D341Med (cell line): ENCODE results near the gene SGCD.
"Not testable (repeated sequence)": the region's sequence is repeated elsewhere in the genome, so short reads cannot be mapped to it uniquely, and the experiment has no call there.

Experiments
- DNase-seq: peaks from one replicate; pipeline ENCODE4 v3.0.0; 2012; ENCODE audit warnings: low spot score

SGCD gene

DNA sequence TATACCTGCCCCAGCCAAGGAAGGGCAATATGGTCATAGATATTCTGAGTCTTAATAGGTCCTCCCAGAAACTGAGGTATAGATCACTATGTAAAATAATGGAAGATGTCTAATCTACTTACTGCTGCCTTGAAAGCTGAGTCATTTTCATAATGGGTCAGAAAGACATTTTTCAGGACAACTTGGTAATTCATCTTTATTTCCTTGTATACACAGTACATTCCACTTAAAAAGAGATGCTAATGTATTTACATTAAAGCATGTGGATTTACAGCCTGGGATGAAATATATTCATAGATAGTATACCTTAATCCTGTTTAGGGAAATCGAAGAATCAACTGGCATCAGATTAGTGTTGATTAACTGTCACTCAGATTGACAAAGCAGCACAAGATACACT, 304.0 kb downstream of the SGCD start:
- DNase-seq, result no peak

DNA sequence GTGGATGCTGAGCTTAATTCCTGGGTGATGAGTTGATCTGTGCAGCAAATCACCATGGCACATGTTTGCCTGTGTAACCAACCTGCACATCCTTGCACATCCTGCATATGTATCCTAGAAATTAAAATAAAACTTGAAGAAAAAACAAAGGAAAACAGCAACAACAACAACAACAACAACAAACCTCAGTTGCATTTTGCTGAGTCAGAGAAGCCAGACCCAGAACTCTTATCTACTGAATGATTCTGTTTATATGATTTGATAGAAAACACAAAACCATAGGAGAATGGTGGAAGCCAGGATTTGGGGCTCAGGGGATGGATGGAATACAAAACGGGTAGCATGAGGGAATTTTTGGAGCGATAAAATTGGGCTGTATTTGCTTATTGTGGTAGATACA, 307.3 kb downstream of the SGCD start:
- no peak for DNase-seq

DNA sequence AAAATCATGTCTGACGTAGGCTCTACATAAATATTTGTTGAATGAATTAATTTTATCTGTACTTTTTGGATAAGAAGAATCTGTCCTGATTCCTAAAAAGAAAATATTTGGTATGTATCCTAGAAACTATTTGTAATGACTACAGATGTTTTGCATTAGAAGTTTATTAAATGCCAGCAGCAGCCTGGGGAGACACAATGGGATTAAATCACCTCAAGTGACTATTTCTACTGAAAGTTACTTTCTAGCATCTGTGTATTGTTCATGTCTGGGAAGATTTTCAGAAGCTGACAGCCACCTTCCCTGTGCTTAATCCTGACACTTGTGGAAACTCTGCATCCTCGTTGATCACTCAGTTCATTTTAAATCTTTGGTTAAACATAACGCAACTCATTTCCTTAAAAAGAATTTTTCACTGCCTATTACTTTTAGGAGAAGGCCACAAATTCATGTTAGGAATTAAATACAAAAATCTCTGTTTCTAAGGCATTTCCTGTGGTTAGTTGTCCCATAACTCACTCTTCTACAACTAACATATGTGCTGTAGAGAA, 313.8 kb downstream of the SGCD start:
- no peak for DNase-seq

DNA sequence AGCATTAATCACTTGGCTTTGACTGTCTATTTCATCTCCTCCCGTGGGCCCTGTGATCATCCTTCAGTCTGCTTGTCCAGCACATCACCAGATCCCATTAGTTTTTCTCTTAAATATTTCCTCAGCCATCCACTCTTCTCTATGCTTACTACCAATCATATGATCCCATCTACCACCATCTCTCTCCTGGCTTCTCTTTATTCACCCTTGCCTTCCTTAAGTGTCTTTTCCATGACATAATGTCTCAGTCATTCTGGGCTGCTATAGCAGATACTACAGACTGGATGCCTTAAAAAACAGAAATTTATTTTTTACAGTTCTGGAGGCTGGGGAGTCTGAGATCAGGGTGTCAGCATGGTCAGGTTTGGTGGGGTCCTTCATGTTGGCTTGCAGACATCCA, 314.7 kb downstream of the SGCD start:
- DNase-seq, result no peak

DNA sequence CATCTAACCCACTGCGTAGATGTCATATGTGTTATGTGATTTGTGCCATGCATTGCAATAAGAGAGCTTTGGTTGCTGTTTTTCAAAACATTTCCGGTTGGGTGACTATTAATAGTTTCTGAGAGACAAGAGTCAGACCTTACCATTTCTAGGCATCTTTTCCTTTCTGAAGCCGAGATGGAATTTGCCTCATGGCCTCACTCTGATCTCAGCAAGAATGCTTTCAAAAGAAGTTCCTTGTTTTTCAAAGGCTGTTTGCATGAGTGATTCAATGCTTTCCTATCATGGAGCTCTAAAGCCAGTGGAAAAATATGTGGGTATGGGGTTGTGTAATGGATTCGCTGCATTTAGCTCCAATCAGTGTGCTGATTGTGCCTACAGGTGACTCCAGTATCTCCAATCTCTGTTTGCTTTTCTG, 320.1 kb downstream of the SGCD start:
- no peak for DNase-seq

DNA sequence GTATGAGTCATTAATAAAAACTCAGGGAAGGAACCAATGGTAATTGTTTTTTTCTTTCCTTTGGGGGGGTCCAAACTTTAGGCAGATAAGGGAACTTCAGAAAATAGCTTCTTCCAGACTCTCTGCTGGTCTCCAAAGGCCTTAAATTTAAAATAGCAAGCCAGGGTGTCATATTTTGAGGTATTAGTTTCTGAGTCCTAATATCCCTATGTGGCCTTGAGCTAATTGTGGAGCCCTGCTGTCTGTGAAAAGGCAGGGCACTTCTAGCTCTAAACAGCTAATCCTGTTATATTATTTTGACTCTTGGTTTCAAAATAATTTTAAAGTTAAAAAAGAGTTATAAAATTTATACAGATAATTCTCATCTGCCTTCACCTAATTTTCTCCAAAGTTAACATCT, 327.5 kb downstream of the SGCD start:
- DNase-seq, result no peak

DNA sequence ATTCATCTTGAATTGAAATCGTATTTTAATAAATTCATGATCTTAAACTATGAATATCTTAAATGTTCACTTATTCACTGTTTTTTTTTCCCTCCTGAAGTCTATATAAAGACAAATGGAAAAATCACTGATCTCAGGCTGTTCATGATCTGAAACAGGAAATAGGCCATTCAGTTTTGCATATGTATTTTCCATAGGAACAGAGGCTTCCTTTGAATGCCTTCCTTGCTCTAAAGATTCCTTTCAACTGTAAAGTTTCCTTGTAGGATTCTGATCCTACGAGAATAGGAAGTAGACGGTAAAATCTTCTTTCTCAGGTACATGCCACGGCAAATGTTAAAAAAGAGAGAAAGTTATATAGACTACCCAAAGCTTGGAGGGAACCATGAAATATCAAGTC, 328.8 kb downstream of the SGCD start:
- DNase-seq, result no peak

DNA sequence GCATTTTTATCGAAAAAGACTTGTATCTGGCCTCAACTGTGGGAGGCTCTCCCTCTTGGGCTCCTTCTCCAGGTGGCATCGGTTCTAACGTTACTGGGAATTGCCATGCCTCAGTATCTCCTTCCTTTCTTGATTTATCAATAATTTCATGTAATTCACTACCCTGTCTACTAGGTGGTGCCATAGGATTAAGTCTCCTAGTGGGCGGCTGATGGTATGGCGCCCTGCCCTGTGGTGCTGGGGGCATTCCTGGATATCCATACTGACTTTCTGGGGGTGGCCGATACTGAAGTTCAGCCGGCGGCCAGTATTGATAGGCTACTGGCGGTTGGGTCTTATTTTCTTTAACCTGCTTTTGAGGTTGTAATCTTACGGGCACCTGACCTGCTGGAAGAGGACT, 337.9 kb downstream of the SGCD start:
- not testable (repeated sequence) for DNase-seq

DNA sequence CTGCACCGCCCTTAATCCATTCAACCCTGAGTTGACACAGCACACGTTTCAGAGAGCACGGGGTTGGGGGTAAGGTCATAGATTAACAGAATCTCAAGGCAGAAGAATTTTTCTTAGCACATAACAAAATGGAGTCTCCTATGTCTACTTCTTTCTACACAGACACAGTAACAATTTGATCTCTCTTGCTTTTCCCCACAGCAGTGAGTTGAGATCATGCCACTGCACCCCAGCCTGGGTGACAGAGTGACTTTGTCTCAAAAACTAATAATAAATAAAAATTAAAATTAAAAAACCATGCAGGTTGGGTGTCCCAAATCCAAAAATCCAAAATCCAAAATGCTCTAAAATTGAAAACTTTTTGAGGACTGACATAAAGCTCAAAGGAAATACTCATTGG, 339.7 kb downstream of the SGCD start:
- not testable (repeated sequence) for DNase-seq

DNA sequence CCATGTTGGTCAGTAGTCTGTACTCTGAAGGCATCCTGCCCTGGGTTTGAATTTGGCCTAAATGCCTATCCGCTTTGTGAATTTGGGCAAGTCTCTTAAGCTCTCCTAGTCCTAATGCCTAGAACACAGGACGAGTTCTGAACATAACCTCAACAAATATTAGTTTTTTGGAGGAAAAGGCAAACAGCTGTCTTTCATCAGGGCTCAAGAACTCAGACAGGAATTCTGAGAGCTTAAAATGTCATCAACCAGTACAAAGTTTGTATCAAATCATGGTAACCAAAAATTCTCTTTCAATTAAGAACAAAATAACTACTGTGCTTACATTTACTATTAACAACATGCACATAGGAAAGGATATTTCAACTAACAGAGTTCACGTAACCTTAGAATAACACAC, 340.7 kb downstream of the SGCD start:
- no peak for DNase-seq

DNA sequence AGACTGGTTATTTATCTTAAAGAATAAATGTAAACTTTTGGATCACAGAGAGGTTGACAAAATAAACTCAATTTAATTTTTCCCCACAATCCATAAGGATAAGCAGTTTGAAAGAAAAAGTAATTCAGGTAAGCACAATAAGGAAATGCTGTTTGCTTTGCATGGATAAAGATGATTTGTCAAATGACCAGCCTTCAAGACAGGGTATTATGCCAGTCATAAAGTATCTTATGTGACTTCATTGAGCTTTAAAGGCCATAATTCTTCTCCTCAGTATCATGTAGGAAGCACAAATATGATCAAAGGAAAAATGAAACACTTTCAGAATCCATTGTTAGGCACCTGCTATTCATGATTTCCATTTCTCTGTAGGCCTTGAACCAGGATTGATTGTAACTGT, 342.5 kb downstream of the SGCD start:
- DNase-seq, result no peak

DNA sequence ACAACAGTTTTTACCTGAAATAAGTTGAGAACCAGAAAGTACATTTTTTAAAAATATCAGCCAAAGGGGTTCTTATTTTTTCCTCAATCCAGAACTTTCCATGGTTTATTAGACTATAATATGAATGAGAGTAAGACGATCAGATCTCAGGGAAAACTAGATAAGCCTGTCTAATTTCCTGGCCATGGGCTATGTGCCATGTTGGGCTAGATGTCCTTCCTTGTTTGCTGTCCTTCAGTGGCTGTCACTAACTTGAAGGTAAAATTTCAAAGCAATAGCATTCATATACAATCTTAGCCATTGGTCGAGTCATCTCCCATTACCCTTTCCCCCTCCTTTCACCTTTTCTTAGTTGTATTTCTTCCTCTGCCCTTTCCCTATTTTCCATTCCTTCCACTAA, 343.7 kb downstream of the SGCD start:
- DNase-seq, result no peak

DNA sequence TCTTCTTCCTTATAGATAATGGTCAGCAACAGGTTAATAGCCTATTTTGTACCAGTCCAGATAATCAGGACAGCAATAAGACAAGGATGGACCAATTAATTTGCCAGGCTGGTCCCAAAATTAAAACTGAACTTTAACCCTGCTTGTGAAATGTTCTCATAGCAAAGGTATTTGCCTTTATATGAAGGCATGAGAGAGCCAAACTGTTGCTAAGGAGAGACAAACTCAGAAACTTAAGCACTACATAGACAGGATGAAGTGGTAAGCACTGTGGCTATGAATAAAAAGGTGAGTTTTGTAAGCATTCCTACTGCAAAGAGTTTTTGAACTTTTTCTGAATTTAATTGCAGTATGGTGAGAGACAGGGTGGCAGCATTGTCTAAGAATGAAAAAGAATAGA, 348.4 kb downstream of the SGCD start:
- no peak for DNase-seq

DNA sequence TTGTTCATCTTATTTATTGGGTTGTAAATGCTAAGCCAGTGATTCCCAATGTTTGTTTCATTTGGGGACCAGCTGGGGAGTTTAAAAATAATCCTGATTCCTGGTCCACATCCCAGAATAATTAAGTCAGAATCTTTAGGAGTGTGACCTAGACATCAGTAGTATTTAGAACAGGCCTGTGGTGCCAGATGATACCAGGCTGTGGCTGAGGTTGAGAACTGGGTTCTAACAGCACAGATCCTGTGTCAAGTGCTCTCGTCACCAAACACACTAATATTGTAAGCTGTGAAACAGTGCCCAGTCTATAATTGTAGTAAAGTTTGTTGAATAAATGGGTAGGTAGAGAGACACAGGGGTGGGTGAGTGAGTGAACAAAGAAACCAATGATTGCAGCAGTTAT, 351.0 kb downstream of the SGCD start:
- no peak for DNase-seq

DNA sequence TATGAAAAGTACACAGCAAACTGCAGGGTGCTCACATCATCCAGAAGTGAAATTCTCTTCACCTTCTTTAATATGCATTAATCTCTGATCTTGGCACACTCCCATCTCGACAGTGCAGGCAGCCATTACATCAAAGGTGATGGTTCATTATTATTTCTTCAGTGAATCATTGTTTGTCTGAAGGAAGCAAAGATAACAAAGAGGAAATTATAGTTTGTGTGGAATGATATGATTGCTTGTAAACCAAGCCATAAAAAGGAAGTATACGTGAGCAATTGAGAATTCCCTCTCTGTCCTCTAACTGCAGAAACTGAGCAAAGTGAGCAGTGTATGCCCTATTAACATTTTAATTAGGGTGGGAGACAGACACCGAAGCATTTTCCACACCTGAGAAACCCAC, 351.5 kb downstream of the SGCD start:
- DNase-seq, result no peak

DNA sequence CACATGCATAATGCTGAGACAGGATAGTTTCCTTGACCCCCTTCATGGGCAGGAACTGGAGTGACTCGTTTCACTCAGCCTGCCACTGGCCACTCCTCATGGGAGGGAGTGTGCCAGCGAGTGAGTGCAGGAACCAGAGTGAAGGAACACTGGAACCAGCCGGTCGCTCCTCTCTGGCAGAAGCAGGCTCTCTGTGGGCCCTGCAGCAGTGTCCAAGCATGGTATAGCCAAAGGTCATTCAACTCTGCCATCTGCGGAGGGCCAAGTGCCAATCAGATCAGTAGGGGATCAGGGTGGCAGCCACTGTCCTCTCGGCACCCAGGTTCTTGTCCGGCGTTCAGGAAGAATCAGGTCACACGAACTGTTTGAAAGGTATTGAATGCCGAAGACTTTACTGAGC, 353.9 kb downstream of the SGCD start:
- no peak for DNase-seq

DNA sequence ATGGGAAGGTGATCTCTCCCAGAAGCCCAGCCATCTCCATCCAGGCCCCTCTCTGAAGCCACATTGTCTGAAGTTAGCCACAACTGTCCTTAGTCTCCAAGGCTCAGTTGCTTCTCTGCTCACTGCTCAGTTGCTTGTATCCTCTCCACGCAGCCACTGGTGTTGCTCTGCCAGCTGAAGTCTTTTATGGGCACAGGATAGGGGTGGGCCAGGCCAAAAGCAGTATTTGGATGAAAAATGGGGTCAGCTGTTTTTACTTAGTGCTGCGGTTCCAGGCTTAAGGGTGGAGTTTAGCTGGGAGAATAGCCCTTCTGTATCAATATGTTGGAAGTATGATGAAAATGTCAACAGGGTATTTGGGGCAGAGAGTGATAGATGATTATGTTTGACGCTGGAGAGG, 354.3 kb downstream of the SGCD start:
- DNase-seq, result no peak

DNA sequence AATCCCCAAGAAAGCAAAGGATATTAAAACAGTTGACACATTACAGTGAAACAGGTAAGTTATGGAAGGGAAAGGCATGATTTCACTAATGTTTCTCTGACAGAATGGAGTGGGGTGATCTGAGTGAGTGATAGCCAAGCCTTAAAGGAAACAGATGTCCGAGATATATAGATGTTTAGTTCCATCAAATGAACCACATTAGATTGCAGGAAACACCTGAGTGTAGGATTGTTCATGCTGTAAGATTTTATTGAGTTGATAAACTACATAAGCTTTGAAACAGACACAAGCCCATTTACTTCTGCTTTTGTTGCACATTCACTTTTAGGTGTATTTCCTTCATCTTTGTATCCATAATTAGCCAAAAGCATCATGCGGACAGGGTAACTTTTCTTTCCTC, 356.0 kb downstream of the SGCD start:
- no peak for DNase-seq

DNA sequence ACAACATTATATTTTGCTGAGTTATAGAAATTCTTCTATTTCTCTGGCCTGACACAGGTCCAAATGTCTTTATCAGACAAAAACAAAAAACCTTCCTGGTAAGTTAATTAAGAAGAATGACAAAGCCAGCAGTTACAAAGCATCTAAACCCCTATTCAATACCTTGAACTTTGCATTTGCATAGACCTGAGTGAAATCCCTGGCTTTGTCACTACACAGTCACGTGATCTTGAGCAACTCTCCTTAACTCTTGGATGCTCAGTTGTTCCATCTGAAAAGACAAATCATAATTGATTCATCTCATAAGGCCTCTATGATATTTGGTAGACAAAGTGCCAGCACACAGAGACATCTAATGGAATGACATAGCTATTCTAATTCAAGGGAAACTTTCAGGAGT, 356.5 kb downstream of the SGCD start:
- no peak for DNase-seq

DNA sequence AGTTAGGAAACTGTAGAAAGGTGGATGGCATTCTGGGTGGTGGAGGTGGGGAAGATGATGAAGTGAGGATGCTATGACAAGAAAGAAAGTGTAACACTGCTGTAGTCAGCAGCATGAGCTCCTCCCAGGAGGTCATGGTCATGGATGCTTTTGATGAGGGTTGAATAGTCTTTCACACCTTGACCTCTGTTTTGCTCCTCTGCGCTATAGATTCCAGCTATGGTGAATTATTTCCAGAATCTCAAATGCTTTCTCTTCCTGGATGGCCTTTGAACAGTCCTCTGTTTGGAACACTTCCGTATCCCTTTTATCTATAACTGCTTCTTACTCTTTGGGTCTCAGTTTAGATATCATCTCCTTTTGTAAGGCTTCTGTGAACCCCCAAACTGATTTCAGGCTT, 357.3 kb downstream of the SGCD start:
- DNase-seq, result no peak

DNA sequence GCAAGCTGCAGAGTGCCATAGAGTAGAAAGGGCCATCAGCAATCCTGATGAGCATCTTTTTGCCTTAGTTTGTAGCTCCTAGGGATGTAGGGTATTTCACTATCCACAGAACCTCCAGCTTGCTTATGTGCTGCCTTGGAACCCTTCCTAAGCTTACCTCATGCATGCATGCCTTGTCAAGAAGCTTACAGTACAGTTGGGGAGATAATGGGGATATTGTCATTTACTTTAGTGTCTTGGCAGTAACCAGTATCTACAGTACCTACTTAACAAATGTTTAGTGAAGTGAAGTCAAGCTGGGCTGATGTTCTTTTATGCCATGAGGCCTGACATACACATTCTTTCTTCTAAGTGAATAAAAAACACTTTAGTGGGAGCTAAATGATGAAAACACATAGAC, 358.5 kb downstream of the SGCD start:
- DNase-seq, result no peak

DNA sequence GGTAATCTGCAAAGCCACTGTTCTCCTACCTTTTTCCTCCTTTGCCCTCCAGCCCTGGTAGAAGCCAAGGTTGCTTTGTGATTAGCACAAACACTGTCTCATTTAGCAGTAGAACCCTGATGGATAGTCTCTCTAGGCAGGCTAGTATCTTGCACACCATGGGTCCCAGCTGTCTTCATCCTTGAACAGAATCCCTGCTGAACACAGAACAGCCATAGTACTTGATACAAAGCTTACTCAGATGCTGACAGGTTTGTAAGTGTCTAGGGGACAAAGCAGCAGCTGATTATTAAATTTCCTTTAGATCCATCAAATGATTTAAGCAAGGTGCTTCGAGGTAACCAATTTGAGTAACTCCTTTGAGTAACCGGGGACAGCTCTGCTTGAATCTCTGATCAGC, 359.4 kb downstream of the SGCD start:
- DNase-seq, result no peak

DNA sequence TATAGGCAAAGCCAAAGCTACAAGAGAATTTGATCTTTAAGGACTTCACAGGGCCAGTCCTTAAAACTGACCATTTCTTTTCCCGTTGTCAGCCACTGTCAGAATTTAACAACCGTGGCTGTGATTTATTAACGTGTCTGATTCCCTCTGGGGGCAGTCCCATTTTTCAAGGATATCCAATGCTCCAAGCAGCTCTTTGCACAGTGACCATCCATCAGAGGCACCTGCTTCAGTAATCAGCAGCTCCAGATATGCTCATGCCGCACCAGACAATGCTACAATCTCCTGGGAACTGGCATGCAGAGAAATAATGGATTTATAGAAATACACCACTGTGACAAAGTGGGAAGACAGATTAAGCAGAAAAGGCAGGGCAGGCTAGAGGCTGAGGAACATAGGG, 359.8 kb downstream of the SGCD start:
- no peak for DNase-seq

DNA sequence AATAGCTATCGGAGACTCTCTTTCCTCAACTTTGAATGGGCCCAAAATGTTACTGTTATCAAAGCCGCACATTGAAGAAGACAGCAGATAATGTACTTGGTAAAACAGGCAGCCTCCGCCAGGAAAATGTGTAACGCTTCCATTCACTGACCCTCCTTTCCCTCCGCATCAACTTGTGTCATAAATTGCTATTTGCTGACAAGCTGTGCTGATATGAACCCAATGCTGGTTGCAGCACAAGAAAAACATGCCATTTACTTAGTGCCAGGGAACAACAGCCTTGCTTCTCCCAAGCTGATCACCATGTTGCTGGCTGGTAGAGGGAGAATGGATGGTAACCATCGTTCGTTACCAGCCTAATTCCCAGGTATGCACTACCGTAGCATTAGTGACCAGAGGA, 360.6 kb downstream of the SGCD start:
- DNase-seq, result no peak

DNA sequence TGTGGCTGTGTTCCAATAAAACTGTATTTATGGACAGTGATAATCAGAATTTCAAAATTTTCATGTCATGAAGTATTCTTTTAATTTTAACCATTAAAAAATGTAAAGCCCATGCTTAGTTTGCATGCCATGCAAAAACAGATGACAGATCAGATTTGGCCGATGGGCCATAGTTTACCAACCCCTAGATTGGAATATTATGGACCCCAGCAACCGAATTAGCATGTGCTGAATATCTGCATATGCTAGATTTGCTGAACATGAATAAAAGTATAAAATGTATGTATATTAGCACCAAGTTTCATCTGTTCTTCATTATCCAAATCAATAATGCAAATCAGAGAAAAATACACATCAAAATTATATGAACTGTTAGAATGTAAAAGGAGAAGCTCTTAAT, 364.6 kb downstream of the SGCD start:
- DNase-seq, result no peak
